Medulla oblongata (tissue), 1 donor: ENCODE results near the gene RUFY1.
"Not testable (repeated sequence)": the region's sequence is repeated elsewhere in the genome, so short reads cannot be mapped to it uniquely, and the experiment has no call there.

Source experiments
- DNase-seq: peaks from one replicate; pipeline ENCODE4 v3.0.0-alpha.2; 2015; ENCODE audit errors: extremely low spot score

RUFY1 gene

GRCh38 chr5:179623003-179623905 is 72.9 kb downstream of the RUFY1 start, which contains the start of gene HNRNPH1:
TSS of gene HNRNPH1 (minus strand) at chr5:179623671. CDS start at chr5:179623133, 538 bp downstream.
- DNase-seq, result peak; percentile 99

- DNase-seq, result no peak
Measured at GRCh38 chr5:179623906-179624741, 73.8 kb downstream of the RUFY1 start.

- no peak for DNase-seq
Measured at GRCh38 chr5:179624841-179625271, 74.5 kb downstream of the RUFY1 start.

- not testable (repeated sequence) for DNase-seq
Measured at GRCh38 chr5:179633501-179634369, 83.4 kb downstream of the RUFY1 start.

- DNase-seq, result not testable (repeated sequence)
Measured at GRCh38 chr5:179634370-179635172, 84.2 kb downstream of the RUFY1 start.

- DNase-seq, result not testable (repeated sequence)
Measured at GRCh38 chr5:179639296-179639695, 88.9 kb downstream of the RUFY1 start.

- not testable (repeated sequence) for DNase-seq
Measured at GRCh38 chr5:179641745-179642144, 91.4 kb downstream of the RUFY1 start.

- not testable (repeated sequence) for DNase-seq
Measured at GRCh38 chr5:179642626-179643025, 92.3 kb downstream of the RUFY1 start.

- not testable (repeated sequence) for DNase-seq
Measured at GRCh38 chr5:179643141-179643920, 93.0 kb downstream of the RUFY1 start.

GRCh38 chr5:179644766-179645165 is 94.4 kb downstream of the RUFY1 start:
- not testable (repeated sequence) for DNase-seq

- DNase-seq, result no peak
Measured at GRCh38 chr5:179648410-179648809, 98.1 kb downstream of the RUFY1 start.

GRCh38 chr5:179649166-179649703 is 98.9 kb downstream of the RUFY1 start:
- DNase-seq, result not testable (repeated sequence)

- DNase-seq, result not testable (repeated sequence)
Measured at GRCh38 chr5:179650245-179650644, 99.9 kb downstream of the RUFY1 start.

GRCh38 chr5:179653135-179653534 is 102.8 kb downstream of the RUFY1 start:
- DNase-seq, result not testable (repeated sequence)

GRCh38 chr5:179657302-179658178 is 107.2 kb downstream of the RUFY1 start:
- DNase-seq, result not testable (repeated sequence)

GRCh38 chr5:179658179-179658856 is 108.0 kb downstream of the RUFY1 start:
- peak; percentile 12 for DNase-seq
